DOHH2 (cell line): ENCODE data around the gene MUC15.

Experiments used
- H3F3A ChIP-seq: fragments of 200-600 bp; sonication (generic), shearing (Covaris generic); 2 replicates; pipeline ENCODE4 v1.6.0; 2016; ENCODE audit warnings: antibody characterized with exemption, mild to moderate bottlenecking; ENCODE audit not compliant: control insufficient read depth, insufficient read depth
- H3K27ac ChIP-seq: fragments of 200-600 bp; sonication (generic); 2 replicates; pipeline ENCODE4 v1.5.1; 2014; ENCODE audit warnings: low read depth, mild to moderate bottlenecking, low read length, moderate library complexity
- H3K27me3 ChIP-seq: fragments of 200-600 bp; sonication (generic); 2 replicates; pipeline ENCODE4 v1.6.1; 2014; ENCODE audit warnings: mild to moderate bottlenecking, low read length, mixed read lengths; ENCODE audit not compliant: control insufficient read depth
- H3K36me3 ChIP-seq: fragments of 200-600 bp; sonication (generic); 2 replicates; pipeline ENCODE4 v1.6.1; 2014; ENCODE audit warnings: mild to moderate bottlenecking, low read length, moderate library complexity, mixed read lengths; ENCODE audit not compliant: control insufficient read depth
- H3K4me1 ChIP-seq: fragments of 200-600 bp; sonication (generic); 2 replicates; pipeline ENCODE4 v1.6.1; 2014; ENCODE audit warnings: mild to moderate bottlenecking, low read length, mixed read lengths; ENCODE audit not compliant: control insufficient read depth
- H3K4me2 ChIP-seq: fragments of 200-600 bp; sonication (generic); 2 replicates; pipeline ENCODE4 v1.6.0; 2014; ENCODE audit warnings: mild to moderate bottlenecking, low read length, moderate library complexity
- H3K4me3 ChIP-seq: fragments of 200-600 bp; sonication (generic); 2 replicates; pipeline ENCODE4 v1.5.1; 2014; ENCODE audit warnings: mild to moderate bottlenecking, low read length, mixed read lengths
- H3K79me2 ChIP-seq: fragments of 200-600 bp; sonication (generic); 2 replicates; pipeline ENCODE4 v1.6.1; 2014; ENCODE audit warnings: mild to moderate bottlenecking, low read length, mixed read lengths; ENCODE audit not compliant: control insufficient read depth
- H3K9me2 ChIP-seq: fragments of 200-600 bp; sonication (generic); replicated peaks from 2 replicates; pipeline ENCODE4 v1.6.1; 2014; ENCODE audit warnings: mild to moderate bottlenecking, low read length, mixed read lengths; ENCODE audit not compliant: control insufficient read depth
- H3K9me3 ChIP-seq: fragments of 200-600 bp; sonication (generic); 2 replicates; pipeline ENCODE4 v1.6.1; 2014; ENCODE audit warnings: antibody characterized with exemption, low read length, mixed read lengths; ENCODE audit not compliant: control insufficient read depth, insufficient read depth
- H4K20me1 ChIP-seq: fragments of 200-600 bp; sonication (generic); 2 replicates; pipeline ENCODE4 v1.6.0; 2014; ENCODE audit warnings: low read depth, mild to moderate bottlenecking, antibody characterized with exemption, low read length, moderate library complexity; ENCODE audit not compliant: control insufficient read depth, insufficient read depth
- CTCF ChIP-seq: fragments of 200-600 bp; sonication (generic); IDR thresholded peaks from one replicate; pipeline ENCODE4 v1.5.1; 2014; ENCODE audit warnings: antibody characterized with exemption, mild to moderate bottlenecking, low read depth, low read length; ENCODE audit not compliant: poor library complexity, severe bottlenecking
- EZH2phosphoT487 ChIP-seq: fragments of 200-600 bp; sonication (generic); IDR thresholded peaks from 2 replicates; pipeline ENCODE4 v1.6.1; 2017; ENCODE audit warnings: borderline replicate concordance, mild to moderate bottlenecking, antibody characterized with exemption, low read length, moderate library complexity, mixed read lengths

Gene MUC15

GRCh38 chr11:26522912-26523610, 49.0 kb downstream of the MUC15 start:
- Histone ChIP-seq H3K9me2 (no peaks in the 10 kb centered on the region), H3K79me2 (no peaks in the 10 kb centered on the region), H3K4me3 (no peak overlapping the region), H3K27ac (no peak overlapping the region), H3K4me1 (no peaks in the 10 kb centered on the region), H3K4me2 (no peak overlapping the region), H4K20me1 (no peaks in the 10 kb centered on the region), H3F3A (no peaks in the 10 kb centered on the region), H3K9me3 (no peaks in the 10 kb centered on the region), H3K27me3 (no peaks in the 10 kb centered on the region), H3K36me3 (no peaks in the 10 kb centered on the region)
- TF ChIP-seq EZH2phosphoT487 (no peak), CTCF (peak; percentile 50)

GRCh38 chr11:26519469-26519868, 52.6 kb downstream of the MUC15 start:
- H3K27ac ChIP-seq: no peak overlapping the region
- H3K27me3 ChIP-seq: no peaks in the 10 kb centered on the region
- H3K9me3 ChIP-seq: no peaks in the 10 kb centered on the region
- no peaks in the 10 kb centered on the region for H3F3A ChIP-seq
- TF ChIP-seq CTCF (no peak), EZH2phosphoT487 (no peak)
- H3K4me2 ChIP-seq: no peak overlapping the region
- H3K9me2 ChIP-seq: no peaks in the 10 kb centered on the region
- no peaks in the 10 kb centered on the region for H3K36me3 ChIP-seq
- no peak overlapping the region for H3K4me3 ChIP-seq
- no peaks in the 10 kb centered on the region for H3K4me1 ChIP-seq
- no peaks in the 10 kb centered on the region for H4K20me1 ChIP-seq
- no peaks in the 10 kb centered on the region for H3K79me2 ChIP-seq

GRCh38 chr11:26512196-26512595, 59.9 kb downstream of the MUC15 start:
- Histone ChIP-seq H3K4me2 (no peak overlapping the region), H3K4me3 (no peak overlapping the region), H3K4me1 (no peaks in the 10 kb centered on the region), H3K27me3 (no peaks in the 10 kb centered on the region), H3K36me3 (no peaks in the 10 kb centered on the region), H3K9me2 (no peaks in the 10 kb centered on the region), H3K27ac (no peak overlapping the region), H4K20me1 (no peaks in the 10 kb centered on the region), H3K79me2 (no peaks in the 10 kb centered on the region), H3K9me3 (no peaks in the 10 kb centered on the region), H3F3A (no peaks in the 10 kb centered on the region)
- TF ChIP-seq CTCF: no peak
- no peak for TF ChIP-seq EZH2phosphoT487
